Skeletal muscle tissue (tissue), 4 donors: Measurements from ENCODE around the gene SNRNP200. TPM values are rescaled to one million over a fixed set of nuclear protein-coding genes. Genes with fewer than 3 reads are reported as not detected.

Source experiments
- H3K27ac ChIP-seq: one replicate; pipeline ENCODE4 v1.7.0; 2013; ENCODE audit warnings: mild to moderate bottlenecking, low read depth, low read length, inconsistent platforms
- H3K27me3 ChIP-seq, 3 donors: one replicate each; pipeline ENCODE4 v1.7.0; 2013; ENCODE audit warnings: low read length in 3 of 3; ENCODE audit not compliant: control insufficient read depth in 3 of 3, insufficient read depth in 3 of 3
- H3K36me3 ChIP-seq, 3 donors: one replicate each; pipeline ENCODE4 v1.7.0; 2013; ENCODE audit warnings: low read length in 3 of 3; ENCODE audit not compliant: control insufficient read depth in 3 of 3, insufficient read depth in 3 of 3
- H3K4me1 ChIP-seq, 3 donors: one replicate each; pipeline ENCODE4 v1.7.0; 2013; ENCODE audit warnings: low read length in 3 of 3, mild to moderate bottlenecking in 3 of 3; ENCODE audit not compliant: control insufficient read depth in 3 of 3, insufficient read depth in 3 of 3
- H3K4me3 ChIP-seq, 3 donors: one replicate each; pipeline ENCODE4 v1.7.0; 2013; ENCODE audit warnings: low read length in 3 of 3
- H3K9ac ChIP-seq, 3 donors: one replicate each; pipeline ENCODE4 v1.7.0; 2013; ENCODE audit warnings: low read length in 3 of 3, mild to moderate bottlenecking in 3 of 3, moderate library complexity in 2 of 3, low read depth in 1 of 3
- H3K9me3 ChIP-seq, 3 donors: one replicate each; pipeline ENCODE4 v1.7.0; 2013; ENCODE audit warnings: low read length in 3 of 3; ENCODE audit not compliant: control insufficient read depth in 3 of 3
- total RNA-seq: library from RNA; depleted of rRNA; stranded (reverse); fragments of >200 nt; gene quantifications from one replicate; pipeline ENCODE4 v1.2.3, GENCODE V29; 2014
- donor health status: Osteomylitis.

Gene SNRNP200
- total RNA-seq, 1 donor from 2014 or later = 60.5 TPM

DNA sequence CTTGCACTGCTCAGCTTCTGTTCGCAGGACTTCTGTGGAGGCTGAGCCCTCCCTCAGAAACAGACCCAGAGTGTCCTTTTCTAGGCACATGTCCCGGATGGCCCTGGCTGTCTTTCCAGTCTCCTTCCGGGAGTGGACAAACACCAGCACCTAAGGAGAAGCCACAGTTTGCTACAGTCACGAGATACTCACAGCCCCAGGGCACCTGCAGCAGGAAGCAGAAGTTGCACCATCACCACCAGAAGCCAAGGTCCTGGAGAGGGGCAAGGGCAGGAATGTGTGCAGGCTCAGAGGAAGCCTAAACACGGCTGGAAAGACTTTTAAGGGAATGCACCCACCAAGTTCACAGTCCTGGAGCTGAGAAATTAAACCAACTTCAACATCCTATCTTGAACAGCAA, 13.6 kb downstream of the SNRNP200 start:
- H3K9me3 ChIP-seq = no peaks in the 10 kb centered on the region

DNA sequence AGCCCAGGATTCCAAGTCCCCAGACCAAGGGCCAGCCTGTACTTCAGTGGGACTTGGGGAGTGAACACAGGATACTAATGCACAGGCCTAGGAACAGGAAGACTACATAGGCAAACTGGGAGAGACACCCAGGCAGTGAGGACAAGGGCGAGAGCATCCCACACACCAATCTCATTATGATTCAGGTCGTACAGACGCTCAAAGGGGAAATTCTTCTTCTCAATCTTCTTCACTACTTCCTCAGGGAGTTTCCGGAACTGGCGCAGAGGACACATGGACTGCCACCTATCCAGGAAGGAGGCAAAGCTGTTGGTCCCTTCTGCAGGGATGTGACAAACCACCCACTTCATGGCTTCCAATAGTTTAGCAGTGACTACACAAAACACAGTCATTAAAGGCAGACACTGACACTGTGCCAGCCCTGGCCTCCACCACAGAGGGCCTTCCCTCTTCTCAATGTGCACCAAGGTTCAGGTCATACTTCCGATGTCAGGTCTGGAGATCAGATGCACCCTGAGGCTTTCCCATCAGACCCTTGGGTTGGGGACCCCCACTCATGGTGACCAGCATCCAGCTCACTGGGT, 18.0 kb downstream of the SNRNP200 start:
- Histone ChIP-seq H3K4me1 (no peaks in the 10 kb centered on the region), H3K9ac (no peak overlapping the region), H3K27me3 (no peaks in the 10 kb centered on the region), H3K4me3 (no peak overlapping the region), H3K27ac (no peak overlapping the region), H3K36me3 (peaks cover 95 to 99% (median 98%) of the 10 kb centered on the region in 3 donors), H3K9me3 (no peaks in the 10 kb centered on the region)

More for the DNA sequence above, 13.6 kb downstream of the SNRNP200 start:
- Histone ChIP-seq H3K36me3 (peaks cover 87 to 98% (median 96%) of the 10 kb centered on the region in 3 donors), H3K27me3 (no peaks in the 10 kb centered on the region), H3K27ac (no peak overlapping the region), H3K9ac (no peak overlapping the region), H3K4me3 (no peak overlapping the region), H3K4me1 (no peaks in the 10 kb centered on the region)

DNA sequence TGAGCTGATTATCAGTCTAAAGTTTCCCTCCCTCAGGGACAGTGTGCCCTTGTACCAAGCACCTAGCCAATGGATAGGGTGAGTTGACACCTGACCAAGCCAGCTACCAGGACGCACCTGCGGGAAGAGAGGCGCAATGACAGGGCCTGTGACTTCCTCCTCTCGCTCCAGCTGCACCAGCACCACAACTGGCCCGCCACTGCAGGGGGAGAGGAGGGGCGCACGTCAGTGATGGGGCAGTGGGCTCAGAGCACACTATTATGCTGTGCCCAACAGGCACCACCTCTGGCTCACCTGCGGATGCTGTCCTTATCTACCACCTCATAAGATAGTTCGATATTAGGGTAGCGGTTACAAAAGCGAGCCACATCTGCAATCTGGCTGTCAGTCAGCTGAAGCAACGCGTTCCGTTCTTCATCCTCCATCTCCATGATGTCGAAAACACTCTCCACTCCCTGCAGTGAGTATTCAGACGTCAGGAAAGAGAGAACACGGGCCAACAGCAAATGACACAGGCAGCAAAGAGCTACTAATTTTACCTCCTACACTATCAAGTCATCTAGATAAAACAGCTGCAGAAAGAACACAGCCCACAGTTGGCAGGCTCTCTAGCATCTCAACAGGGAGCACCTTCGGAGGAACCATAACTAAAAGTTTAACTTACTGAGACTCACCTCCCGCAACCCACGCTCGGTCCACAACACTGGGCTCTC, 28.4 kb downstream of the SNRNP200 start:
- no peak overlapping the region for H3K27ac ChIP-seq
- no peaks in the 10 kb centered on the region for H3K4me1 ChIP-seq
- H3K9ac ChIP-seq = no peak overlapping the region
- H3K27me3 ChIP-seq = no peaks in the 10 kb centered on the region
- H3K9me3 ChIP-seq = no peaks in the 10 kb centered on the region
- no peak overlapping the region for H3K4me3 ChIP-seq
- H3K36me3 ChIP-seq = peaks cover 57 to 70% (median 62%) of the 10 kb centered on the region in 3 donors

DNA sequence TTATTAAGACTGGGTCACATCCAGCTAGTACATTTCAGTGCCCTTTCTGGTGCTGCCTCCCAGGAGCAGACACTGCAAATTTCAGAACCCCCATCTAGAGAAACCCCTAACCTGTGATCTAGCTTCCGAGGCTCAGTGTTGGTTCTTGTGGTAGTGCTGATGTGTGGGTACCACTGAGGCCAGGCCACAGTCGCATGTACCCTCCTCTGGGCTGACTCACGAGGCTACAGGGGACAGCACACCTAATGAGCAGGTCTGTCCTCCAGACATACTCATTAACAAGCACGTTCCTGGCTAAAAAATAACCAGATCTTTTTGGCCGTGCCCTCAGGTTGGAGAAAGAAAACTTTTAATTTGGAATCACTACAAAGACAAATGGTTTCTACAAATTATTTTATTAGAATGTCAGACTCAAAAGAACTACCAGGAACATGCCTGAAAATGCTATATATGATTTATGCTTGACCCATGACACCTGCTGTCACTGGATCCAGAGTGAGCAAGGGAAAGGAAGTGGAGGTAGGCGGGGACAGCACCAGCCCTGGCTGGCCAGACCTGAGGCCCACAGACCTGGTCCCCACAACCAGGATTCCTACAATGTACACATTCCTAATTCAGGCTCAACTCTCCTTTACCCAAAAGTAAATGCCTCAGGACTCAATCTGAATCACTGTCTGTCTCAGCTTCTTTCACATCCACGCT, 30.8 kb downstream of the SNRNP200 start:
- H3K4me1 ChIP-seq = no peaks in the 10 kb centered on the region
- no peaks in the 10 kb centered on the region for H3K9me3 ChIP-seq
- no peak overlapping the region for H3K4me3 ChIP-seq
- no peak overlapping the region for H3K9ac ChIP-seq
- no peak overlapping the region for H3K27ac ChIP-seq
- H3K27me3 ChIP-seq = no peaks in the 10 kb centered on the region
- H3K36me3 ChIP-seq = peaks cover 52 to 69% (median 66%) of the 10 kb centered on the region in 3 donors

DNA sequence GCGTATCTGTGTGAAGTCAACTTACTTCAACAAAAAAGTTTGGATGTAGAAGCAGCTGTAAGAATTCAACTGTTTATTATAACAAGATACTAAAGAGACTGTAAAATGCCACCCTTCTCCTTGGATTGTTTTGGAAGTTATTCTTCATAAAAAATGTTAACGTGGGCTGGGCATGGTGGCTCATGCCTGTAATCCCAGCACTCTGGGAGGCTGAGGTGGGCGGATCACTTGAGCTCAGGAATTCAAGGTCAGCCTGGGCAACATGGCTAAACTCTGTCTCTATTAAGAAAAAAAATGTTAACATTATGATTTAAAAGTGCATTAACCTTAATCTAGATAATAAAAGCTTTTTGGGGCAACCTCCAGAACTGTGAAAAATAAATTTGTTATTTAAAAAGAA, 31.6 kb downstream of the SNRNP200 start:
- H3K4me3 ChIP-seq = no peak overlapping the region
- no peak overlapping the region for H3K9ac ChIP-seq
- H3K36me3 ChIP-seq = peaks cover 52 to 68% (median 66%) of the 10 kb centered on the region in 3 donors
- H3K4me1 ChIP-seq = no peaks in the 10 kb centered on the region
- no peak overlapping the region for H3K27ac ChIP-seq
- no peaks in the 10 kb centered on the region for H3K27me3 ChIP-seq
- H3K9me3 ChIP-seq = no peaks in the 10 kb centered on the region

DNA sequence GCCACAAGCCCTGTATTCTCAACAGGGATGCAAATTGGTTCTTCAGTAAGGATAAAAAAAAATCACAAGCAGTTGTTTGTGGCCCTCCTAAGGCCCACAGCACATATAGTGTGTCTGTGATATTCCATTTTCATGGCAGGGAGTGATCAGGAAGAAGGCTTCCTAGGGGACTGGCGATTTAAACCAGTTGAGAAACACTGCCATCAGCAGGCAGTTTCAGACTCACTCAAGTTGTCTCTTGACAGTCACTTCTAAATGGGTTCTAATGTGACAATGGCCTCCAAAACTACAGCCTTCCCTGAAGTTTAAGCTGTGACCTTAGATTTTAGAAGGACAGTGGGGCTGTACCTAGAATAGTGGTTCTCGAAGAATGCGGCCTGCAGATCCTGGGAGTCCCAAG, 33.4 kb downstream of the SNRNP200 start:
- H3K36me3 ChIP-seq = peaks cover 50 to 67% (median 61%) of the 10 kb centered on the region in 3 donors

DNA sequence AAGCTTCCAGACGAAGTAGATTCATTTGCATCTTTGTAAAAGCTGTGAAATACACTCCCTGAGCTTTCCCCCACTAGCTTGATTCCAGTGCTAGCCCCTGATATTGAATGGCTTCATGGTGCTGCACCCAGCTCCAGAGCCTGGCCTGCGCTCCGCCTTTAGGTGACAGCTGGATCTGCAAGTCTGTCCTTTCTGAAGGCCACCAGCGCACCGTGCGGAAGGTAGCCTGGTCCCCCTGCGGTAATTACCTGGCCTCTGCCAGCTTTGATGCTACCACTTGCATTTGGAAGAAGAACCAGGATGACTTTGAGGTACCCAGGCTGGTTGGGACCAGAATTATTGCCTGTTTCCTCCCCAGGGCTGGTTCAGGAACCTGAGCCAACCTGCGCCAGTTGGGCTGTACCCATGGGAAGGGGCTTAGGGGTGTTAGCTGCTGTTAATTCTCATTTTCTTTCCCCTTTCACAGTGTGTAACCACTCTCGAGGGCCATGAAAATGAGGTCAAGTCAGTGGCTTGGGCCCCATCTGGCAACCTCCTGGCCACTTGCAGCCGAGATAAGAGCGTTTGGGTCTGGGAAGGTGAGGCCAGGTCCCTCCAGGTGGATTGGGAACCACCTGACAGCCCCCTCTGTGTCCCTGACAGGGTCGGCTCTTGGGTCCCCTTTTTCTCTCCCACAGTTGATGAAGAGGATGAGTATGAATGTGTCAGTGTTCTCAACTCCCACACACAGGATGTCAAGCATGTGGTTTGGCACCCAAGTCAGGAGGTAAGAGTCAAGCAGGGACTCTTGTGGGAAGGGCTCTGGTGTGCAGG, 38.0 kb downstream of the SNRNP200 start:
- Histone ChIP-seq H3K9me3 (no peaks in the 10 kb centered on the region), H3K4me3 (peak overlapping the region; percentile 87 to 100 (median 99)), H3K27me3 (no peaks in the 10 kb centered on the region), H3K36me3 (peaks cover 35 to 44% (median 42%) of the 10 kb centered on the region in 3 donors), H3K9ac (peak overlapping the region; percentile 2 to 97 (median 23)), H3K4me1 (peaks cover 30 to 43% (median 37%) of the 10 kb centered on the region in 3 donors), H3K27ac (no peak overlapping the region)

More for the DNA sequence above, 33.4 kb downstream of the SNRNP200 start:
- no peaks in the 10 kb centered on the region for H3K9me3 ChIP-seq
- no peak overlapping the region for H3K9ac ChIP-seq
- no peak overlapping the region for H3K4me3 ChIP-seq
- H3K27ac ChIP-seq = no peak overlapping the region
- peaks cover 6 to 7% (median 6%) of the 10 kb centered on the region in 3 donors for H3K4me1 ChIP-seq
- H3K27me3 ChIP-seq = no peaks in the 10 kb centered on the region

DNA sequence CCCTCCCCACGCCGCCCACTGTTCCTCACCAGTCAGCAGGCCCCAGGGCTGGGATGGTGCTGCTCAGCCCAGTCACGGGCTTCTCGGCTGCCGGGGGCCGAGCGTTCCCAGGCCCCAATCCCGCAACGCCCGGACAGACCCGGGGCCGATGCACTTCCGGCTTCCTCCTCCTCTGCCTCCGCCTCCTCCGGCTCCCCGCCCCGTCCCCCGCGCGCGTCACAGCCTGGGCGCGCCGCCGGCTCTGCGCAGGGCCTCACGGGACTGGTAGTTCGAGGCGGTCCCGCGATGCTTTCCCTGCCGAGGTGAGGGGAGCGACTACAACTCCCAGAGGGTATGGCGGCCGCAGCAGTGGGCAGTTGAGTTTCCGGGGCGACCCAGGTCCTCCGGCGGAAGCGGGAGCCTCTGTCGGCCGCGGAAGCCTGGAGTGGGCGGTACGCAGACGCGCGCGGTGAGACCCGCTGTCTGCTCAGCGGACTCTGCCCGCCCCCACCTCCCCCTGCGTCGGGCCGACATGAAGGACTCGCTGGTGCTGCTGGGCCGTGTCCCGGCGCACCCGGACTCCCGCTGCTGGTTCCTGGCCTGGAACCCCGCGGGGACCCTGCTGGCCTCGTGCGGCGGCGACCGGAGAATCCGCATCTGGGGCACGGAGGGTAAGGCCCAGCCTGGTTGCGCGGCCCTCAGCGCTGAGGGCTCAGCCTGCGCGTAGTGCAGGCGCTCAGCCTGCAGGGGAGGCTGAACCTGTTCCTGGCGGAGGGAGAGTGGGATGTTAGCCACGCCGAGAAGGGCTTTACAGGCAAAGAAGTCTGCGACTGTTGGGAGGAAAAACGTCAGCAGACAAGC, 39.3 kb downstream of the SNRNP200 start, which contains the start of the genes CIAO1 and TMEM127:
Gene CIAO1 (plus strand): TSS at position 386 of the 840 bp plus-strand sequence. CDS start 126 bp downstream, at position 512.
Gene TMEM127 (minus strand): TSS at position 158 of the 840 bp plus-strand sequence. CDS start 616 bp downstream, outside the sequence.
- Histone ChIP-seq H3K27me3 (no peaks in the 10 kb centered on the region), H3K4me1 (peaks cover 41 to 56% (median 48%) of the 10 kb centered on the region in 3 donors)

More for the DNA sequence above, 39.3 kb downstream of the SNRNP200 start, which contains the start of the genes CIAO1 and TMEM127:
- peak within 1 kb of the TSS; percentile 87 to 100 (median 99) for H3K4me3 ChIP-seq
- peak within 1 kb of the TSS; percentile 91 to 97 (median 93) for H3K9ac ChIP-seq
- no peaks in the 10 kb centered on the region for H3K9me3 ChIP-seq
- H3K36me3 ChIP-seq = peaks cover 32 to 33% (median 32%) of the 10 kb centered on the region in 3 donors
- peak within 1 kb of the TSS; percentile 95 for H3K27ac ChIP-seq
